Pancreas (tissue), 10 donors: ENCODE measurements around the gene PLEKHA3. TPM values are rescaled to one million over a fixed set of nuclear protein-coding genes. Genes with fewer than 3 reads are reported as not detected.
A peak's percentile ranks its signal among the peaks of the same experiment; 100 is the strongest.

Source experiments
- ATAC-seq, 4 donors: fragments of 200-7000 bp; cut with Tn5 transposase; one replicate each; pipeline versions ENCODE4 v1.8.0 to v1.9.1; 2020; ENCODE audit warnings: mild to moderate bottlenecking in 4 of 4, moderate library complexity in 4 of 4
- DNase-seq, 6 donors: peaks; one replicate each; pipeline ENCODE4 v3.0.0-alpha.2; 2020
- FAIRE-seq: peaks from 2 replicates; lab custom pipeline; 2012; peaks lifted over from hg19 to GRCh38; lab: Jason Lieb, UNC
- H3K27ac ChIP-seq, 4 donors: fragments of 200-600 bp; sonication (generic); 1 replicate in 3 of 4; 2 replicates in 1 of 4; pipeline versions ENCODE4 v1.5.0 to v1.8.0; 2020
- H3K27me3 ChIP-seq, 4 donors: fragments of 200-600 bp; one replicate each; pipeline ENCODE4 v1.8.0; 2021
- H3K36me3 ChIP-seq, 3 donors: fragments of 200-600 bp; sonication (generic) in 1 of 3; one replicate each; pipeline versions ENCODE4 v1.5.0 to v1.8.0; 2020 to 2021
- H3K4me1 ChIP-seq, 3 donors: fragments of 200-600 bp; one replicate each; pipeline ENCODE4 v1.8.0; 2021
- H3K4me3 ChIP-seq, 4 donors: fragments of 200-600 bp; sonication (generic) in 2 of 4; one replicate each; pipeline versions ENCODE4 v1.5.0 to v1.8.0; 2020 to 2021
- H3K9me3 ChIP-seq, 4 donors: fragments of 200-600 bp; one replicate each; pipeline ENCODE4 v1.8.0; 2021
- WGBS, 2 donors: extraction: QIAGEN DNeasy Blood & Tissue Kit; methylation state at CpG; one replicate each; pipeline ENCODE4 v1.1.7; 2013; 5-methylcytosine and 5-hydroxymethylcytosine counted together
- intact Hi-C, 3 donors: fragments of 100-400 bp; cut with DNase I; formaldehyde crosslinking; loops; one replicate each; pipeline versions ENCODE4 v1.11.1 to v1.14.2; 2022
- polyA plus RNA-seq, 2 donors: library from polyadenylated mRNA; stranded (reverse); fragments of 200-250 nt; gene quantifications; one replicate each; pipeline ENCODE4 v1.2.3, GENCODE V29; 2013
- total RNA-seq, 6 donors: library from RNA; stranded (reverse); fragmentation: NEBNext Ultra II Directional in 4 of 6; extraction: Animal tissue kit (Norgen Biotek cat#: 25700) in 4 of 6; gene quantifications; one replicate each; pipeline versions ENCODE4 v1.2.1 to v1.2.4, GENCODE V29; 2021 to 2023
- TF ChIP-seq, protein P1 (sequence below), 4 donors: fragments of 200-600 bp; sonication (generic) in 3 of 4; IDR thresholded peaks; one replicate each; pipeline versions ENCODE4 v1.5.0 to v1.8.0; 2021; ENCODE audit warnings: antibody characterized with exemption in 4 of 4
- donor health status: healthy with polysubstance abuse.
- donor health status: DM: no; HTN: no; CAD: no; lungs with moderate emphysema.
- donor health status: DM: no; HTN: no; CAD: no.
- donor health status: control.
- donor health status: control.
- donor health status: Bipolar disorder and iron deficiency.
- donor health status: DM: yes; HTN: yes; CAD: no.
- donor health status: DM: no; HTN: no; CAD: no.
- donor health status: DM: no; HTN: no; CAD: no.
- donor health status: DM: yes; HTN: yes; CAD: no.

PLEKHA3 gene
- total and polyA plus RNA-seq, 8 donors, result 1.2 to 18.6 (median 10.8) TPM

DNA sequence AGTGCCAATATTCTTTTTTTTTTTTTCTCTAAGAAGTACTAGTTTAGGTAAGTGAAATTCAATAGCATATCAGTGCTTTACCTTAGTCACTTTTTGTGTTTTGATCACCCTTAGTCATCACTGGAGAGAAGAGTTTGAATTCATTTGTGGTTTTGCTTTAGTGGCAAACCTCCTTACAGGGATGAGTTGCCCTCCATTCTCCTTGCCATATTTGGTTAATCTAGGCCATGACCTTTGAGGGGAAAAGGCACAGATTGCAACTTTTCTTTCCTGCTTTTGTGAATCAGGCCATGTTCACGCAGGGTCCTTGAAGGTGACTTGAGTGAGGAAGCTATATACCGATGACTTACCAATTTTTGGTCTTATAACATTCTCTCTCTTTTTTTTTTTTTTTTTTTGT is 34.4 kb downstream of the PLEKHA3 start:
- Histone ChIP-seq H3K4me1 (no peaks in the 10 kb centered on the region), H3K36me3 (no peaks in the 10 kb centered on the region), H3K27ac (no peak overlapping the region), H3K9me3 (no peaks in the 10 kb centered on the region), H3K27me3 (no peaks in the 10 kb centered on the region), H3K4me3 (no peak overlapping the region)
- WGBS, 2 donors, result 93 to 98% methylated on average over 2 of the region's 2 CpGs
- ATAC-seq (no peak), DNase-seq (no peak), FAIRE-seq (no peak)
- intact Hi-C loops, result no loop called here
- TF ChIP-seq, protein P1, sequence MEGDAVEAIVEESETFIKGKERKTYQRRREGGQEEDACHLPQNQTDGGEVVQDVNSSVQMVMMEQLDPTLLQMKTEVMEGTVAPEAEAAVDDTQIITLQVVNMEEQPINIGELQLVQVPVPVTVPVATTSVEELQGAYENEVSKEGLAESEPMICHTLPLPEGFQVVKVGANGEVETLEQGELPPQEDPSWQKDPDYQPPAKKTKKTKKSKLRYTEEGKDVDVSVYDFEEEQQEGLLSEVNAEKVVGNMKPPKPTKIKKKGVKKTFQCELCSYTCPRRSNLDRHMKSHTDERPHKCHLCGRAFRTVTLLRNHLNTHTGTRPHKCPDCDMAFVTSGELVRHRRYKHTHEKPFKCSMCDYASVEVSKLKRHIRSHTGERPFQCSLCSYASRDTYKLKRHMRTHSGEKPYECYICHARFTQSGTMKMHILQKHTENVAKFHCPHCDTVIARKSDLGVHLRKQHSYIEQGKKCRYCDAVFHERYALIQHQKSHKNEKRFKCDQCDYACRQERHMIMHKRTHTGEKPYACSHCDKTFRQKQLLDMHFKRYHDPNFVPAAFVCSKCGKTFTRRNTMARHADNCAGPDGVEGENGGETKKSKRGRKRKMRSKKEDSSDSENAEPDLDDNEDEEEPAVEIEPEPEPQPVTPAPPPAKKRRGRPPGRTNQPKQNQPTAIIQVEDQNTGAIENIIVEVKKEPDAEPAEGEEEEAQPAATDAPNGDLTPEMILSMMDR (IDR thresholded peaks at IDR 0.05), result no peak

DNA sequence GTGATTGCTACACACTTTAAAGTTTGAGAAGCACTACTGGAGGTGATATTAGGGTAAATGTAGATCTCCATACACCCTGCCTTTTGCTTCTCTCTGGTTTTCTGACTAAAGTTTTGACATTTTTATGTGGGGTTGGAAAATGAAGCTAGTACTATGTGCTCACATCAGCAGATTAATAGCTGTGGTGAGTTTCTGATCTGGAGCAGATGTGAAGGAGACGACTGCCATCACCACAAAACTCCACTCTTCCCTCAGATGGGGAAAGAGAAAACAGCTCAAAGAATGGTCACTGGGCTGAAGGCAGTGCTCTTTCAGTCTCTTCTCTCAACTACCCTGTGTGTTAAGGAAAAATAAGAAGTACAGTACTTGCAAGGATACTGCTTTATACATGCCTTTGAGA is 37.2 kb downstream of the PLEKHA3 start:
- TF ChIP-seq, protein P1 (IDR thresholded peaks at IDR 0.05), result no peak
- no peaks in the 10 kb centered on the region for H3K27me3 ChIP-seq
- H3K9me3 ChIP-seq, result no peaks in the 10 kb centered on the region
- WGBS, 2 donors, result 67 to 79% methylated on average over 1 of the region's 1 CpG
- no peak overlapping the region for H3K27ac ChIP-seq
- H3K4me1 ChIP-seq, result no peaks in the 10 kb centered on the region
- H3K36me3 ChIP-seq, result no peaks in the 10 kb centered on the region
- DNase-seq (no peak), FAIRE-seq (no peak), ATAC-seq (no peak)
- intact Hi-C loops, result no loop called here
- H3K4me3 ChIP-seq, result no peak overlapping the region

DNA sequence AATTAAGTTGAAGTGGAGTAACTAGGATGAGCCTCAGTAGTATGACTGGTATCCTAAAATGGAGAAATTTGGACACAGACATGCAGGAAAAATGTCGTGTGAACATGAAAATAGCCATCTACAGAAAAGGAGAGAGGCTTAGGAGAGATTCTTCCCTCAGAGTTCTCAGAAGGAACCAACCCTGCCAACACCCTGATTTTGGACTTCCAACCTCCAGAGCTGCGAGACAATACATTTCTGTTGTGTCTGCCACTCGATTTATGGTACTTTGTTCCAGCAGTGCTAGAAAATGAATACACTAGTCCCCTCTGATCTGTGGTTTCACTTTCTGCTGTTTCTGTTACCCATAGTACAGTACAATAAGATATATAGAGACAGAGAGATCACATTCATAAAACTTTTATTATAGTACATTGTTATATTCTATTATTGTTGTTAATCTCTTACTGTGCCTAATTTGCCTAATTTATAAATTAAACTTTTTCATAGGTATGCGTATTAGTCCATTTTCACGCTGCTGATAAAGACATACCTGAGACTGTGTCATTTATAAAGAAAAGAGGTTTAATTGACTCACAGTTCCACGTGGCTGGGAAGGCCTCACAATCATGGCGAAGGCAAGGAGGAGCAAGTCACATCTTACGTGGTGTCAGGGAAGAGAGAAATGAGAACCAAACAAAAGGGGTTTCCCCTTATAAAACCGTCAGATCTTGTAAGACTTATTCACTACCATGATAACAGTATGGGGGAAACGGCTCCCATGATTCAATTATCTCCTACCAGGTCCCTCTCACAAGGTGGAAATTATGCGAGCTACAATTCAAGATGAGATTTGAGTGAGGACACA is 41.3 kb downstream of the PLEKHA3 start:
- no peaks in the 10 kb centered on the region for H3K36me3 ChIP-seq
- no peak for ATAC-seq
- WGBS, 2 donors, result 93 to 94% methylated on average over 11 of the region's 11 CpGs

DNA sequence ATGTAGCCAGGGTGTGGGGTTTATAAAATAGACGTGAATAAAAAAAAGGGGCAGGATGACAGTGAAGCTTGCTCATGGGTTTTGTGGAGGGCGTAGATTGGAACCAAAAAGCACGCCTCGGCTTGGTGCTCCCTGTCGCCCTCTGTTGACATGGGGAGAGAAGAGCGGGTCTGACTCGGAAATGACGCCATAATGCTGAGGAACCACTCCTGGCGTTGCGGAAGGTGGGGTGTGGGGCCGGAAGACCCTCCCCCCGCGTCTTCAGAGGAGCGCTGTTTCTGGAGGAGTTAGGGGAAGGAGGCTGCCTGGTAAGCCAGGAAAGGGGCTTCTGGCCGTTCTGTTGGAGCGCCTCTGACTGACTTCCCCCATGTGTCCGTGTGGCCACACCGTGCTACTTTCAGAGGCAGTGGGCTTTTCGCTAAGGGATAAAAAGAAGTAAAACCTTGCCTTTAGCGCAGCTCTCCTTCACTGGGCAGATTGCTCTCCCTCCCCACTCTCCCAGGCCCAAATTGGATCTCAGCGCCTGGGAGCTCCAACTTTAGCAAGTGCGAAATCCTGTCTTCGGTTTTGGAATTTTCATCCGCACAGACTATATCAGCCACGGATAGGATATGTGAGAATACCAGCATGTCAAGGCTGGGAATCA is 42.8 kb downstream of the PLEKHA3 start:
- FAIRE-seq (no peak), DNase-seq (peak; percentile 61 to 85 (median 78)), ATAC-seq (peak; percentile 96 to 99 (median 99))
- Histone ChIP-seq H3K36me3 (no peaks in the 10 kb centered on the region), H3K4me3 (peak overlapping the region; percentile 37 to 70 (median 48)), H3K27ac (peak overlapping the region in 2 of 4 donors; percentile 20 to 57), H3K27me3 (no peaks in the 10 kb centered on the region), H3K9me3 (no peaks in the 10 kb centered on the region), H3K4me1 (no peaks in the 10 kb centered on the region)
- 16 to 27% methylated on average over 25 of the region's 25 CpGs for WGBS, 2 donors
- TF ChIP-seq, protein P1 (IDR thresholded peaks at IDR 0.05), result peak; percentile 31 to 62 (median 45)
- intact Hi-C loops, result no loop called here

More for the DNA sequence above, 41.3 kb downstream of the PLEKHA3 start:
- Histone ChIP-seq H3K9me3 (no peaks in the 10 kb centered on the region), H3K4me3 (no peak overlapping the region), H3K4me1 (no peaks in the 10 kb centered on the region), H3K27me3 (no peaks in the 10 kb centered on the region), H3K27ac (no peak overlapping the region)
- TF ChIP-seq, protein P1 (IDR thresholded peaks at IDR 0.05), result no peak
- intact Hi-C loops, result no loop called here
- DNase-seq (no peak), FAIRE-seq (no peak)
